ENCODE results near the gene PCP2.

The PCP2 gene

GRCh38 chr19:7638802-7639465, 5.4 kb upstream of the PCP2 start:
- no peak for DNase-seq

GRCh38 chr19:7637374-7638256, 4.1 kb upstream of the PCP2 start:
- no peak for DNase-seq

GRCh38 chr19:7636691-7637373, 3.3 kb upstream of the PCP2 start, which contains the start of gene STXBP2:
Gene STXBP2, plus strand, starts transcription at chr19:7637110. Its CDS starts 40 bp downstream, at chr19:7637150.
- DNase-seq = peak; percentile 98

- no peak for DNase-seq
Measured at GRCh38 chr19:7636317-7636690, 2.8 kb upstream of the PCP2 start.

GRCh38 chr19:7635670-7636069, 2.2 kb upstream of the PCP2 start:
- DNase-seq = no peak

- no peak for DNase-seq
Measured at GRCh38 chr19:7632340-7633203, 947 bp downstream of the PCP2 start.

- no peak for DNase-seq
Measured at GRCh38 chr19:7631577-7631976, 1.9 kb downstream of the PCP2 start.

GRCh38 chr19:7629347-7630054, 4.0 kb downstream of the PCP2 start, which contains the start of the genes PET100 and XAB2:
Gene PET100, plus strand, starts transcription at chr19:7629793. Its CDS starts 41 bp downstream, at chr19:7629834.
Gene XAB2, minus strand, starts transcription at chr19:7629545. Its CDS starts 18 bp downstream, at chr19:7629527.
- DNase-seq = peak; percentile 96

GRCh38 chr19:7628589-7629311, 4.8 kb downstream of the PCP2 start:
- DNase-seq = no peak

- no peak for DNase-seq
Measured at GRCh38 chr19:7627166-7627565, 6.4 kb downstream of the PCP2 start.

GRCh38 chr19:7625763-7626372, 7.7 kb downstream of the PCP2 start:
- no peak for DNase-seq

- no peak for DNase-seq
Measured at GRCh38 chr19:7624810-7625209, 8.7 kb downstream of the PCP2 start.

- no peak for DNase-seq
Measured at GRCh38 chr19:7623725-7624603, 9.6 kb downstream of the PCP2 start.

GRCh38 chr19:7622933-7623685, 10.4 kb downstream of the PCP2 start:
- no peak for DNase-seq

GRCh38 chr19:7620442-7621412, 12.8 kb downstream of the PCP2 start:
- no peak for DNase-seq

GRCh38 chr19:7619671-7620441, 13.7 kb downstream of the PCP2 start:
- DNase-seq = no peak

Measured in activated CD8-positive, alpha-beta memory T cell treated with anti-CD3 and anti-CD28 coated beads for 24 hours (primary cell).